GM18505 (cell line): Measurements from ENCODE around the gene TDRD9.

Experiments used
- ATAC-seq: cut with Tn5 transposase; IDR thresholded peaks from one replicate; pipeline ENCODE4 v1.9.1; 2021; ENCODE audit not compliant: unreplicated experiment
- POLR2A ChIP-seq: IDR thresholded peaks from 4 replicates; pipeline ENCODE4 v1.6.1; 2011; ENCODE audit warnings: borderline replicate concordance; ENCODE audit not compliant: insufficient read depth, insufficient read length; ENCODE audit errors: extremely low read depth

TDRD9 gene

GRCh38 chr14:104076743-104077142 lies 148.5 kb downstream of the TDRD9 start:
- ATAC-seq, result no peak

DNA sequence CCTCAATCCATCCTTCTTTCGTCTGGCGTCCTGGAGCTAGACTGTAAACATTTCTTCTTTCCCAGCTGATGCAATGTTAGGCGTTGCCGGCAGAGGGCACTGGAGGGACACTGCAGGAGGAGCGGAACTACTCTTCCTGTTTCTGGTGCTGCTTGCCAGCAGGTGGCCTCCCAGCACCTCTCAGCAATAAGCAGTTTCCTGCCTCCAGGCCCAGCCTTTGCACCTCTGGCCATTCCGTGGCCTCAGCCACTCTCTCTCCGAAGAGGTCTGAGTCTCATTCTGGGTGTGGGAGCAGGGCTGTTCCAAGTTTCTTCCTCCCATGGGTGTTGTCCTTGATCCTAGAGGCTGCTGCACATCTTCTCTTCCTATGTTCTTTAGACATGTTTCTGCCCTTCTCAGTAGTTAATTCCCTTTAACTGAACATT lies 149.8 kb downstream of the TDRD9 start:
- TF ChIP-seq POLR2A, result no peak
- peak; percentile 86 for ATAC-seq

More at GRCh38 chr14:104076743-104077142, 148.5 kb downstream of the TDRD9 start:
- TF ChIP-seq POLR2A, result no peak

- ATAC-seq, result no peak
- TF ChIP-seq POLR2A, result no peak
Observed at GRCh38 chr14:104080376-104081260, 152.4 kb downstream of the TDRD9 start.

- no peak for TF ChIP-seq POLR2A
- no peak for ATAC-seq
Observed at GRCh38 chr14:104081261-104081835, 153.1 kb downstream of the TDRD9 start.

- TF ChIP-seq POLR2A, result no peak
- ATAC-seq, result no peak
Observed at GRCh38 chr14:104081951-104082464, 153.8 kb downstream of the TDRD9 start.

- ATAC-seq, result no peak
- TF ChIP-seq POLR2A, result no peak
Observed at GRCh38 chr14:104082807-104083206, 154.6 kb downstream of the TDRD9 start.

DNA sequence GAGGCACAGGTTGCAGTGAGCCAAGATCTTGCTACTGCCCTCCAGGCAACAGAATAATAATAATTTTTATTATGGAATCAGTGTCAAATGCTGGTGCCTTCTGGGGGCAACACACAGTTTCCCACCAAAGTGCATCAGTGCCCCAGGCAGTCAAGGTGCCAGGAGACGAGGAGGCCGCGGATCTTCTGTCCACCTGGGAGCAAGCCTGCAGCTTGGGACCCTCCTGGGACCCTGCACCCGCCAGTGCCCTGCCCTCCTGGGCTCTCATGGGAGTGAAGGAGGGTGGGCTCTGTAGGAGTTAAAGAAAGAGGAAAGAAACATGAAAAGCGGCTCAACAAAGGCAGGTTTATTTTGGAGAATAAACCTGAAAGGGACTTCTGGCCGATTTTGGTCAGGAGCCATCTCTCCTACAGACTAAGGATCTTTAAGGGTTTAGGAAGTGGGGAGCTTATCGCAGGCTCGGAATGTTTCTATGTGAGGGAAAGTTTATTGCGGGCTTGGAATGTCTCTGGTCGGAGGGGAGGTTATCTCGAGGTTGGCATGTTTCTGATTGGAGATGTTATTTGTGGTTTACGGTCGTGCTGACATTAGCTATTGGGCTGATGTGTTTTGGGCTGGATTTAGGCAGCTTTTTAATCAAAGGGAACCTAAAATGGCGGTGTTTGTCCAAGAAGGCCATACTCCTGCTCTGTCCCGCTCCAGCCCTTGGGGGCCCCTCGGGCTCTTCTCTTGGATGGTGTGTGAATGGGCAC lies 156.2 kb downstream of the TDRD9 start:
- ATAC-seq, result no peak
- TF ChIP-seq POLR2A, result no peak

GRCh38 chr14:104085032-104085888 lies 157.0 kb downstream of the TDRD9 start, which contains the start of gene ASPG:
Gene ASPG, plus strand, starts transcription at chr14:104085700. Its CDS starts 71 bp downstream, at chr14:104085771.
- no peak for ATAC-seq
- TF ChIP-seq POLR2A, result no peak

- ATAC-seq, result no peak
- TF ChIP-seq POLR2A, result no peak
Observed at GRCh38 chr14:104085889-104086201, 157.6 kb downstream of the TDRD9 start.

GRCh38 chr14:104086210-104086660 lies 158.0 kb downstream of the TDRD9 start:
- ATAC-seq, result no peak
- TF ChIP-seq POLR2A, result no peak

GRCh38 chr14:104086661-104087461 lies 158.6 kb downstream of the TDRD9 start:
- ATAC-seq, result no peak
- no peak for TF ChIP-seq POLR2A

- no peak for ATAC-seq
- no peak for TF ChIP-seq POLR2A
Observed at GRCh38 chr14:104087505-104087904, 159.2 kb downstream of the TDRD9 start.
